Activated CD4-positive, alpha-beta T cell treated with anti-CD3 and anti-CD28 coated beads, Interleukin-2, amount 50 U/mL, for 1 hour (primary cell): ENCODE results near the gene IRX3.

Experiments
- DNase-seq: peaks from one replicate; pipeline ENCODE4 v3.0.0-alpha.2; 2020

Gene IRX3

GRCh38 chr16:54290833-54291655 is 4.5 kb upstream of the IRX3 start:
- no peak for DNase-seq

- DNase-seq: no peak
These were observed 3.6 kb upstream of the IRX3 start for GRCh38 chr16:54289945-54290832.

GRCh38 chr16:54289242-54289944 is 2.8 kb upstream of the IRX3 start:
- no peak for DNase-seq

DNA sequence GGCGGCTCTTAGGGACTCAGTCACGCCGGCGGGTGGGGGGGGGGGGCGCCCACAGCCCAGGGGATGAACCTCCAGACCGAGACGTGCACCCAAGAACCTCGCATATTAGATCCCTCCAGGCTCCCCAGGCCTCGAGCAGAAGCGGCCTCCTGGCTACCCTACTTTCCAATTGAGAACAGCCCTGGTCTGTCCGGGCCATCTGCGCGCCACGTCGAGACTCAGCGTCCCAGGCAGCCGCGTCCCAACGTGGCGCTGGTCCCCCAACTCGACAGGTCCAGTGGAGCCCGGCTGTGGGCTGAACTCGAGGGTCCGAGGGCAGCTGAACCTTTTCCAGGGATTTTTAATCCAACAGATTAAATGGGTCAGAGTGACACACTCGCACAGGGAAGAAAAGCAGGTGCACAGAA is 2.3 kb upstream of the IRX3 start:
- no peak for DNase-seq

DNA sequence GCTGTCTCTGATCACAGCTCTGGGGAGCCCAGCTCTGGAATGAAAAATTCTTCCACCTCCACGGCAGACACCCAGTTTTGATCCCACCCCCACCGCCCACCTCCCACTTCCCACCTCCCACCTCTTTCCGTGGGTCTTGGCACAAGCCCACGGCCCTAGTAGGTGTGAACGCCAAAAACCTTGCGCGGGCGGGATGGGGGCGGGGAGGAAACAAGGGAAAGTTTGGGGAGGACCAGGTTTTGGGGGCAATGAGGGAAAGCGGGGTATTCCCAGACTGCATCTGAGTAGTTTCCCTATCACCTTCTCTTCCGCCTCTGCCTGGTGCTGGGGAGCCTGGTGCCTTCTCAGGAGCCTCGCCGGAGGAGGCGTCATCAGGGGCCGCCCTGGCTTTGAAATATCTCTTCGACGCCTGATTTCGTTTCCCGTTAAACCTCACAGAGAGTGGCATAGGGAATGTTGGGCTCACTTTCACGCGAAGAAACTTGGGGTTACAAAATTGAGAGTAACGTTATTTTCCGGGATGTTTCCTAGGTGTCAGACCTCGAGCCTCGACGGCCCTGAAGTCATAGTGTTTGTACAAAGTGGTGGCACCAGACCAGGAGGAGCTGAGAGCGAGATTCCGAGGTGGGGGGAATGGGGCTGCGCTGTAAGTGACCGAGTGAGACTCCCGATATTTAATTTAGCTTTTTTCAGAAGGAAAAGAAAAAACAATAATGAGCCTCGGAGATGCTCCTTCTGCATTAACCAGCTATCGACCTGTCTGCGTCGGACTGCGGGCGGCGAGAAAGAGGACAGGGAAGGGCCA is 1.6 kb upstream of the IRX3 start:
- no peak for DNase-seq

- DNase-seq: no peak
These were observed 793 bp upstream of the IRX3 start for GRCh38 chr16:54287131-54288029.

- DNase-seq: no peak
These were observed 559 bp downstream of the IRX3 start for GRCh38 chr16:54286090-54286365.

GRCh38 chr16:54285414-54286089 is 1.0 kb downstream of the IRX3 start:
- no peak for DNase-seq

GRCh38 chr16:54284931-54285413 is 1.6 kb downstream of the IRX3 start:
- no peak for DNase-seq

GRCh38 chr16:54284319-54284930 is 2.2 kb downstream of the IRX3 start:
- DNase-seq: no peak

DNA sequence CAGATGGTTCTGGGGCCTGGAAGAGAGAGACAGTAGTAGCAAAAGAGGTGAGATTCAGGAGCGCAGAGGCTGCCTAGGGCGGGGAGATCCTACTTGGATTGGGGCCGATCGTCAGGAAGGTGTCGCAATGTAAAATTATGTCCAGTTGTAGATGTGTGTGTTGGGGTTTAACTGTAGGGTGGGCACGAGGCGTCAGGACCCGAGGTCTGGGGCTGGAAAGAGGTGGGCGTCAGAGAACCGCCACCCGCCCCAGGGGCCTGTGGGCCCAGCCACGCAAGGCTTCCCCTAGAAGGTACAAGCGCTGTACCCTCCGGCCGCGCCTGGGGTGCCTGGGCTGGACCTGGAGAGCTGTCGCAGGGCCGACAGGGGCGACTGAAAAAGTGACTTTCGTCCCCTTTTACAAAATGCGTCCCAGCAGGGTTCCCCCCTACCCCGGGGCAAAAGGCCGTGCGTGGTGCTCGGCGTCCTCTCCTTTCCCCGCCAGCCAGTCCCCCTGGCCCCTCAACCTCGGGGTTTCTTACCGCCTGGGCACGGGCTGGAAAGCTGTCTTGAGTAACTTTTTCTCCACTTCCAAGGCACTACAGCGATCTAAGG is 2.8 kb downstream of the IRX3 start:
- DNase-seq: no peak

- DNase-seq: no peak
These were observed 3.5 kb downstream of the IRX3 start for GRCh38 chr16:54282928-54283724.

DNA sequence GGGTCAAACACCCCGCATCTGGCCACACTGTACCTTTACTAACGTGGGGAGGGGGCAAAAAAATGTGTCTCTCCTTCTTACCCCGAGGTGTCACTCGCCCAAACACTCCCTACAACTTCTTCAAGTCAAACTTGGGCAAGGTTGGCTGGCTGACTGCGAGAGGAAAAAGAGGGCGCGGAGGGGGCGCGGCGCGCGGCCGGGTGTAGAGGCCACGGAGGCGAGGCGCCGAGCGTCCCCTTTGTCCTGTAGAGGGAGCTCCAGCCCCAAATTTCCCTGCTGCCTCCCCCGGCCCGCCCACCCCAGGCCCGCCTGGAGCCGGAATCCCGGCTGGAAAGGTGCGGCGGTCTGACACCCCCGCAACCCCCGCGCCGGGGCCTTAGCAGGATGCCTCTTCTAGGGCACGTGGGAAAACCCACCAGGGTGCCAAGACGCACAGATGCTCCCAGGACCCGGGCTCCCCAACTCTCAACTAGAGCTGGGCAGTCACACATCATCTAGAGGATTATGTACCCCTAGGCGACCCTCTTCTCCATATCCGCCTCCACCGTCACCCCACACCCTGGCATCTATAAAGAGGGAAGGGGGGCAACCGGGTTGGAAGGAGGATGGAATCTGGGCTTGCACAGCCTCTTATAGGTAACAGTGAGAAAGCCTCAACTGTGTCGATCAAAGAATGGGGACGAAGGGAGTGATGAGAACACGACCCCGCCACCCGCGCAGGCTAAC is 4.2 kb downstream of the IRX3 start:
- DNase-seq: no peak

DNA sequence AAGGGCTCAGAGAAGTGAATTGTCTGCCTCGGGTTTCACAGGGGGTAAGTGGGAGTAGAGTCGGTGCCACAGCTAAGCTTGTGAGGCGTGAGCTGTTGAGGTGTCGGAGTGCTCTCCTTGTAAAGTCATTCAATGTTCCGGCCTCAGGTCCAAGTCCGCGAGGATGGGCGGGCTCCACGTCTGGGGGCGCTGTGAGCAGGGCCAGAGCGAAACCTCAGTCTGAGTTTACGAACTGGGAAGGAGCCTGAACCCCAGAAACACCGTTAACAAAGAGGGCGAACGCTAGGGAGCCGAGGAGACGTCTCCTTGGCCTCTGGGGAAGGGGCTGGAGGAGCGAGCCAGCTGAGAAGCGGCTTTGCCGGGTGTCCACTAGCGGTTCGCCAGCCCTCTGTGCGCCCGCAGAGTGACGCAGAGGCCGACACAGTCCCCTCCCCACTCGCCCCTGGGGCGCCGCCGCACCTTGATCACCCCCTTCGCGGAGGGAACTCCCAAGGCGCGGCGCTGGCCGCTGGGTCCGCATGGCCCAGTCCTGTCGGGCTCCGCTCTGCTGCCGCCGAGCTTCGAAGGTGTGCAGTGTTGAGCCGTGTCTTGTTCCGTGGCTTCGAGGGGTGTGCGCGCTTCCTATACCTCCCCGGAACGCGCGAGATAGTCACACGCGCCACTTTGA is 4.9 kb downstream of the IRX3 start:
- no peak for DNase-seq

DNA sequence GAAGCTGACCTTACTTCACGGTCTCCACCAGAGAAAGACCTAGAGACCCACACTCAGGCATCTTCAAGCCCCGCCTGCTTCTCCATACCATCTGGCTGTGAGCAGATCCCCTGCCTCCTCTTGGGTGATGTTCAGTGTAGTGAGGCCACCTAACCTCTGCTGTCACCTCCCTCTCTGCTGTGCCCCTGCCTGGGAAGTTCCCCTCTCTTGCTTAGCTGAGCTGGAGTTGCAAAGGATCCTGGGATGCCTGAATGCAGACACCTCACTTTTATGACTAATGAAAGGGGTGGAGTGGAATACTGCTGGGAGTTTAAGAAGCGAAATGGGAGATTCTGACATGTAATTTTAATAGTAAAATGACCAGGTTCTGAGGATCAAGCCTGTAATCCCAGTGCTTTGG is 5.8 kb downstream of the IRX3 start:
- DNase-seq: no peak

GRCh38 chr16:54277845-54278703 is 8.5 kb downstream of the IRX3 start:
- DNase-seq: no peak

GRCh38 chr16:54275956-54276355 is 10.6 kb downstream of the IRX3 start:
- DNase-seq: no peak
